IMR-90 (cell line): ENCODE measurements around the gene FAM163B. TPM values are rescaled to one million over a fixed set of nuclear protein-coding genes. Genes with fewer than 3 reads are reported as not detected.

Experiments
- ATAC-seq: fragments of 200-7000 bp; cut with Tn5 transposase; 2 replicates; pipeline ENCODE4 v1.9.1; 2020; ENCODE audit warnings: low read depth, mild to moderate bottlenecking, moderate library complexity
- BruUV-seq: library from RNA; stranded (reverse); fragments of 400-500 nt; replicated peaks from 2 replicates; lab custom pipeline; 2021; lab: Mats Ljungman, UMichigan
- CTCF ChIA-PET: fragments of 300-600 bp; formaldehyde crosslinking; extraction: SDS; loops from one replicate; lab custom pipeline; 2021; ENCODE audit warnings: antibody characterized with exemption; lab: Yijun Ruan, JAX
- POLR2A ChIA-PET: fragments of 300-600 bp; sonication (Branson Sonifier 250); formaldehyde crosslinking; loops from one replicate; lab custom pipeline; 2022; ENCODE audit warnings: antibody characterized with exemption; ENCODE audit not compliant: unreplicated experiment; lab: Charles Lee
- DNase-seq: peaks from one replicate; pipeline ENCODE4 v3.0.0; 2013
- H2AFZ ChIP-seq: replicated peaks from 2 replicates; pipeline ENCODE3; 2013; ENCODE audit warnings: low read length, mild to moderate bottlenecking; ENCODE audit not compliant: poor library complexity
- H2AK5ac ChIP-seq: 2 replicates; pipeline ENCODE4 v1.6.1; 2013; ENCODE audit warnings: low read depth, low read length, inconsistent platforms
- H2AK9ac ChIP-seq: replicated peaks from 2 replicates; pipeline ENCODE3; 2013; ENCODE audit warnings: mild to moderate bottlenecking, low read depth, low read length, moderate library complexity; ENCODE audit not compliant: poor library complexity
- H2BK120ac ChIP-seq: 2 replicates; pipeline ENCODE4 v1.6.1; 2013; ENCODE audit warnings: low read depth, low read length, inconsistent platforms
- H2BK15ac ChIP-seq: 3 replicates; pipeline ENCODE4 v1.6.1; 2013; ENCODE audit warnings: low read depth, low read length, inconsistent platforms
- H2BK20ac ChIP-seq: 2 replicates; pipeline ENCODE4 v1.6.1; 2013; ENCODE audit warnings: low read depth, mild to moderate bottlenecking, inconsistent platforms, low read length, moderate library complexity
- H2BK5ac ChIP-seq: 2 replicates; pipeline ENCODE4 v1.6.1; 2013; ENCODE audit warnings: mild to moderate bottlenecking, low read depth, low read length, inconsistent platforms; ENCODE audit not compliant: poor library complexity, severe bottlenecking
- H3K14ac ChIP-seq: replicated peaks from 2 replicates; pipeline ENCODE4 v1.6.1; 2013; ENCODE audit warnings: low read depth, low read length, inconsistent platforms
- H3K18ac ChIP-seq: 2 replicates; pipeline ENCODE4 v1.6.1; 2013; ENCODE audit warnings: low read depth, low read length, control low read depth
- H3K23ac ChIP-seq: 2 replicates; pipeline ENCODE4 v1.6.1; 2013; ENCODE audit warnings: low read depth, low read length, inconsistent platforms
- H3K27ac ChIP-seq: 2 replicates; pipeline ENCODE4 v1.5.1; 2013; ENCODE audit warnings: mild to moderate bottlenecking, control low read depth, low read length; ENCODE audit not compliant: insufficient read depth
- H3K27me3 ChIP-seq: 2 replicates; pipeline ENCODE4 v1.6.1; 2013; ENCODE audit warnings: low read length; ENCODE audit not compliant: control insufficient read depth, insufficient read depth
- H3K36me3 ChIP-seq: 2 replicates; pipeline ENCODE4 v1.6.1; 2013; ENCODE audit warnings: low read length, mixed read lengths; ENCODE audit not compliant: control insufficient read depth, insufficient read depth
- H3K4ac ChIP-seq: 2 replicates; pipeline ENCODE4 v1.6.1; 2013; ENCODE audit warnings: low read depth, low read length, inconsistent platforms
- H3K4me1 ChIP-seq: 2 replicates; pipeline ENCODE4 v1.6.1; 2013; ENCODE audit warnings: low read length, mixed read lengths; ENCODE audit not compliant: control insufficient read depth, insufficient read depth
- H3K4me2 ChIP-seq: 2 replicates; pipeline ENCODE4 v1.6.1; 2013; ENCODE audit warnings: low read depth, mild to moderate bottlenecking, control low read depth, low read length, moderate library complexity
- H3K4me3 ChIP-seq: 2 replicates; pipeline ENCODE4 v1.5.1; 2013; ENCODE audit warnings: low read depth, mild to moderate bottlenecking, control low read depth, low read length, moderate library complexity; ENCODE audit not compliant: insufficient read depth
- H3K56ac ChIP-seq: 2 replicates; pipeline ENCODE4 v1.6.1; 2013; ENCODE audit warnings: low read length, inconsistent platforms; ENCODE audit not compliant: insufficient read depth; ENCODE audit errors: extremely low read depth
- H3K79me1 ChIP-seq, 2 experiments: 2 replicates each; pipeline ENCODE4 v1.6.1; 2013; ENCODE audit warnings: low read length in 2 of 2, inconsistent platforms in 1 of 2, low read depth in 1 of 2
- H3K9ac ChIP-seq: 2 replicates; pipeline ENCODE4 v1.6.1; 2013; ENCODE audit warnings: low read depth, low read length, control low read depth
- H3K9me1 ChIP-seq: 2 replicates; pipeline ENCODE4 v1.6.1; 2013; ENCODE audit warnings: low read length, inconsistent platforms; ENCODE audit not compliant: insufficient read depth
- H3K9me3 ChIP-seq: 2 replicates; pipeline ENCODE4 v1.6.1; 2013; ENCODE audit warnings: low read length; ENCODE audit not compliant: control insufficient read depth, insufficient read depth
- H4K20me1 ChIP-seq: 2 replicates; pipeline ENCODE4 v1.6.1; 2013; ENCODE audit warnings: low read length, inconsistent platforms; ENCODE audit not compliant: insufficient read depth
- H4K5ac ChIP-seq: 2 replicates; pipeline ENCODE4 v1.6.1; 2013; ENCODE audit warnings: mild to moderate bottlenecking, low read depth, low read length, control low read depth
- H4K8ac ChIP-seq, 2 experiments: 2 replicates each; pipeline ENCODE4 v1.6.1; 2013; ENCODE audit warnings: low read depth in 2 of 2, low read length in 2 of 2, control low read depth in 1 of 2, inconsistent platforms in 1 of 2
- H4K91ac ChIP-seq: 2 replicates; pipeline ENCODE4 v1.6.1; 2013; ENCODE audit warnings: low read depth, low read length, inconsistent platforms; ENCODE audit not compliant: insufficient read depth
- BHLHE40 ChIP-seq: fragments of 150-350 bp; IDR thresholded peaks from 2 replicates; pipeline ENCODE4 v1.6.1; 2016; ENCODE audit warnings: mild to moderate bottlenecking, low read depth, low read length
- CEBPB ChIP-seq: IDR thresholded peaks from 2 replicates; pipeline ENCODE4 v1.6.1; 2012; ENCODE audit warnings: low read depth, low read length, improper control_type of control experiment
- CHD1 ChIP-seq: IDR thresholded peaks from 2 replicates; pipeline ENCODE4 v1.6.1; 2012; ENCODE audit warnings: low read depth, low read length, improper control_type of control experiment
- MXI1 ChIP-seq: IDR thresholded peaks from 2 replicates; pipeline ENCODE4 v1.6.1; 2012; ENCODE audit warnings: low read depth, mild to moderate bottlenecking, low read length, moderate library complexity, borderline replicate concordance
- POLR2A ChIP-seq: IDR thresholded peaks from 2 replicates; pipeline ENCODE4 v1.6.1; 2012; ENCODE audit warnings: mild to moderate bottlenecking, low read depth, low read length
- WGBS, 2 experiments: methylation state at CpG; one replicate each; pipeline versions ENCODE4 v1.1.5 to v1.1.7; 2013; ENCODE audit warnings: missing lambda C conversion rate in 2 of 2; ENCODE audit not compliant: insufficient read length in 1 of 2; ENCODE audit errors: extremely low coverage in 2 of 2; 5-methylcytosine and 5-hydroxymethylcytosine counted together
- dilution Hi-C: fragments of 300-500 bp; cut with HindIII; formaldehyde crosslinking; loops from one replicate; pipeline ENCODE4 v1.14.3; 2018; ENCODE audit warnings: low sequenced_read_pairs; ENCODE audit not compliant: unreplicated experiment
- in situ Hi-C: fragments of 300-500 bp; cut with MboI; formaldehyde crosslinking; loops from 3 replicates; pipeline ENCODE4 v1.14.3; 2019; ENCODE audit warnings: low sequenced_read_pairs, inconsistent platforms, mixed read lengths
- intact Hi-C: fragments of 100-400 bp; cut with micrococcal nuclease; formaldehyde crosslinking; loops from 2 replicates; pipeline ENCODE4 v1.10.0; 2022
- polyA plus RNA-seq, 3 experiments: library from polyadenylated mRNA; depleted of rRNA; stranded (reverse); fragments of >200 nt; gene quantifications; 2 replicates each; pipeline ENCODE4 v1.2.3, GENCODE V29; 2012; ENCODE audit warnings: low replicate concordance in 1 of 3
- total RNA-seq: library from RNA; depleted of rRNA; stranded (reverse); fragments of >200 nt; gene quantifications from 2 replicates; pipeline ENCODE4 v1.2.3, GENCODE V29; 2012
- TF ChIP-seq, protein P1 (sequence below): fragments of 150-350 bp; IDR thresholded peaks from 2 replicates; pipeline ENCODE4 v1.6.1; 2017; ENCODE audit warnings: mild to moderate bottlenecking, antibody characterized with exemption, low read length, low read depth
- TF ChIP-seq, protein P2 (sequence below): fragments of 150-350 bp; IDR thresholded peaks from 2 replicates; pipeline ENCODE4 v1.6.1; 2016; ENCODE audit warnings: low read depth, mild to moderate bottlenecking, low read length, moderate library complexity, borderline replicate concordance

Gene FAM163B
- total and polyA plus RNA-seq, 2 of the 4 experiments (the other 2 are of a cell fraction), result not detected

DNA sequence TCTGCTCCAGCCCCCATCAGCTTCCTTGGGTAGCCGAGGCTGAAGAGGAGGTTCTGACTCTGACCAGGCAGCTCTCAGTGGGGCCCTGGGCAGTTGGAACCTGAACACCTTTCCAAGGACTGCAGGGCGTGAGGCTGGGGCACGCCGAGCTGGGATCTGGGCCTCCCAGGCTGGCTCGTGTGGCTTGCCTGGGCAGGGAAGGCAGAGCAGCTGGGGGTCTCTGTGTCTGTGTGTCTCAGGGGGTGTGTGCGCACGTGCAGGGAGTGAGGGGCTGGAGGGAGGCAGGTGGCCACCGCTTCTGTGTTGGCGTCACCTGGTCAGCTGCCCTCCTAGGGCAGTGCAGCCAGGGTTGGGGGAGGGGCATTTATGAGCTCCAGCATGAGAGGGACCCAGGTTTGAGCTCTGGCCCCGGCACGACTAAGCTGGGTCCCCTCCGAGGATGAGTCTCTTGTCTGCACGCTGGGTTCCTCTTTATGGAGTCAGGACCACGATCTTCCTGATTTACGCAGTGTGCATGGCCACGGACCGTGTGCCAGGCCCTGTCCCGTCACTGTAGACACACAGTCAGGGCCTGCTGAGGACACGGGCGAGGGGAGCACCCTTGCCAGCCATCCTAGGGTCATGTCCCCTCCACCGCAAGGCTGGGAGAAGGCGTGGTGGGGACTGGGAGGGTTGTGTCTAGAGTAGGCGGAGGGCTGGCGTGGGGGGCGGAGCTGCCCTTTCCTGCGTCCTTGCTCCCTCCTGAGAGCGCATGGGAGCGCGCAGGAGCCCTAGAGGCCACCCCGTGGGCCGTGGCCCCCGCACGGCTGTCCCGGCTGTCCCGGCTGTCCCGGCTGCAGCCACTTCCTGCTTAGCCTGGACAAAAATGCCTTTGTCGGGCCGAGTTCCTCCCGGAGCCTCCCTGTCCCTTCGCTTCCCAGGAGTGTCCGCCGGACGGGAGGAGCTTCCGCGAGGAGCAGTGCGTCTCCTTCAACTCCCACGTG is 70.0 kb downstream of the FAM163B start:
- Histone ChIP-seq H4K20me1 (0 out of 2 replicates have a peak, but pooled peaks cover under 1% of the 10 kb centered on the region), H3K27ac (no peak overlapping the region), H3K56ac (no peak overlapping the region), H3K4me3 (no peak overlapping the region), H3K36me3 (no peaks in the 10 kb centered on the region), H3K9ac (no peak overlapping the region), H3K4me2 (no peak overlapping the region), H2BK5ac (no peak overlapping the region), H3K79me1 (no peaks in the 10 kb centered on the region), H3K4ac (no peak overlapping the region), H4K91ac (no peak overlapping the region), H2BK15ac (no peak overlapping the region), H3K23ac (no peak overlapping the region), H4K8ac (no peak overlapping the region), H3K9me1 (no peaks in the 10 kb centered on the region), H3K4me1 (peaks cover 1% of the 10 kb centered on the region; the same call in 1 of the 2 replicates), H3K9me3 (no peaks in the 10 kb centered on the region), H2AK5ac (no peak overlapping the region), H2AK9ac (peak overlapping the region; percentile 5), H3K14ac (no peak overlapping the region), H2BK20ac (no peak overlapping the region), H2AFZ (peak overlapping the region; percentile 72), H3K18ac (no peak overlapping the region), H4K5ac (no peak overlapping the region), H3K27me3 (peaks cover 46% of the 10 kb centered on the region), H2BK120ac (no peak overlapping the region)
- no peak for TF ChIP-seq BHLHE40
- TF ChIP-seq, protein P1, sequence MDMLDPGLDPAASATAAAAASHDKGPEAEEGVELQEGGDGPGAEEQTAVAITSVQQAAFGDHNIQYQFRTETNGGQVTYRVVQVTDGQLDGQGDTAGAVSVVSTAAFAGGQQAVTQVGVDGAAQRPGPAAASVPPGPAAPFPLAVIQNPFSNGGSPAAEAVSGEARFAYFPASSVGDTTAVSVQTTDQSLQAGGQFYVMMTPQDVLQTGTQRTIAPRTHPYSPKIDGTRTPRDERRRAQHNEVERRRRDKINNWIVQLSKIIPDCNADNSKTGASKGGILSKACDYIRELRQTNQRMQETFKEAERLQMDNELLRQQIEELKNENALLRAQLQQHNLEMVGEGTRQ, result no peak
- TF ChIP-seq CEBPB, result no peak
- TF ChIP-seq MXI1, result no peak
- TF ChIP-seq POLR2A, result no peak
- TF ChIP-seq, protein P2, sequence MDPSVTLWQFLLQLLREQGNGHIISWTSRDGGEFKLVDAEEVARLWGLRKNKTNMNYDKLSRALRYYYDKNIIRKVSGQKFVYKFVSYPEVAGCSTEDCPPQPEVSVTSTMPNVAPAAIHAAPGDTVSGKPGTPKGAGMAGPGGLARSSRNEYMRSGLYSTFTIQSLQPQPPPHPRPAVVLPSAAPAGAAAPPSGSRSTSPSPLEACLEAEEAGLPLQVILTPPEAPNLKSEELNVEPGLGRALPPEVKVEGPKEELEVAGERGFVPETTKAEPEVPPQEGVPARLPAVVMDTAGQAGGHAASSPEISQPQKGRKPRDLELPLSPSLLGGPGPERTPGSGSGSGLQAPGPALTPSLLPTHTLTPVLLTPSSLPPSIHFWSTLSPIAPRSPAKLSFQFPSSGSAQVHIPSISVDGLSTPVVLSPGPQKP, result no peak
- TF ChIP-seq CHD1, result no peak
- ATAC-seq, result no peak
- DNase-seq, result no peak
- ChIA-PET CTCF (no interaction called here), POLR2A (no interaction called here)
- intact Hi-C loops, result no loop called here
- in situ Hi-C loops, result loop anchor here (10.0 kb wide), 2 partner anchors 196 to 456 kb away; partner anchors contain the start of genes SARDH and VAV2
- dilution Hi-C loops, result no loop called here
- 67% methylated on average over 21 of the region's 47 CpGs; no CpG with 5 or more reads in 1 of the 2 experiments for WGBS, 2 experiments
- no TSS peak for BruUV-seq
